ENCODE data around the gene PPP1R9B. TPM values are rescaled to one million over a fixed set of nuclear protein-coding genes. Genes with fewer than 3 reads are reported as not detected.
A peak's percentile ranks its signal among the peaks of the same experiment; 100 is the strongest.

Gene PPP1R9B
- total RNA-seq, 2 donors from 2014 or later = 82.9 to 111 TPM

GRCh38 chr17:50118076-50118827 is 32.2 kb downstream of the PPP1R9B start:
- H3K36me3 Mint-ChIP-seq (ENCODE audit: low read depth) = peaks cover 2% of the 10 kb centered on the region
- H3K9me3 ChIP-seq (ENCODE audit: control insufficient read depth, low read length, poor library complexity, severe bottlenecking) = no peaks in the 10 kb centered on the region
- DNase-seq = no peak
- no peak for ATAC-seq
- H3K27me3 Mint-ChIP-seq = peaks cover 42% of the 10 kb centered on the region
- no peak overlapping the region for H3K4me3 Mint-ChIP-seq
- H3K27ac Mint-ChIP-seq = no peak overlapping the region
- H3K4me1 Mint-ChIP-seq = peaks cover 21% of the 10 kb centered on the region

GRCh38 chr17:50117202-50118051 is 33.0 kb downstream of the PPP1R9B start:
- peaks cover 40% of the 10 kb centered on the region for H3K27me3 Mint-ChIP-seq

GRCh38 chr17:50115756-50116155 is 34.7 kb downstream of the PPP1R9B start:
- no peaks in the 10 kb centered on the region for H3K9me3 ChIP-seq (ENCODE audit: control insufficient read depth, low read length, poor library complexity, severe bottlenecking)
- H3K27me3 Mint-ChIP-seq = peaks cover 36% of the 10 kb centered on the region
- ATAC-seq (no peak), DNase-seq (no peak)
- no peak overlapping the region for H3K4me3 Mint-ChIP-seq
- peaks cover 2% of the 10 kb centered on the region for H3K36me3 Mint-ChIP-seq (ENCODE audit: low read depth)
- H3K4me1 Mint-ChIP-seq = peaks cover 16% of the 10 kb centered on the region
- H3K27ac Mint-ChIP-seq = no peak overlapping the region

More at GRCh38 chr17:50117202-50118051, 33.0 kb downstream of the PPP1R9B start:
- ATAC-seq = peak; percentile 97
- DNase-seq = peak; percentile 45 to 57 (median 48)
- Mint-ChIP-seq H3K36me3 (ENCODE audit: low read depth) (peaks cover 2% of the 10 kb centered on the region), H3K4me3 (peak overlapping the region; percentile 80), H3K4me1 (peaks cover 21% of the 10 kb centered on the region), H3K27ac (peak overlapping the region; percentile 45)
- no peaks in the 10 kb centered on the region for H3K9me3 ChIP-seq (ENCODE audit: control insufficient read depth, low read length, poor library complexity, severe bottlenecking)

GRCh38 chr17:50114849-50115357 is 35.6 kb downstream of the PPP1R9B start:
- H3K36me3 Mint-ChIP-seq (ENCODE audit: low read depth) = peaks cover 2% of the 10 kb centered on the region
- ATAC-seq = peak; percentile 39
- DNase-seq = no peak
- no peaks in the 10 kb centered on the region for H3K9me3 ChIP-seq (ENCODE audit: control insufficient read depth, low read length, poor library complexity, severe bottlenecking)
- H3K27ac Mint-ChIP-seq = no peak overlapping the region
- no peak overlapping the region for H3K4me3 Mint-ChIP-seq
- peaks cover 34% of the 10 kb centered on the region for H3K27me3 Mint-ChIP-seq
- peaks cover 16% of the 10 kb centered on the region for H3K4me1 Mint-ChIP-seq

GRCh38 chr17:50114401-50114800 is 36.1 kb downstream of the PPP1R9B start:
- peaks cover 13% of the 10 kb centered on the region for H3K4me1 Mint-ChIP-seq
- DNase-seq (no peak), ATAC-seq (no peak)
- no peak overlapping the region for H3K4me3 Mint-ChIP-seq
- peaks cover 2% of the 10 kb centered on the region for H3K36me3 Mint-ChIP-seq (ENCODE audit: low read depth)
- H3K27me3 Mint-ChIP-seq = peaks cover 29% of the 10 kb centered on the region
- no peak overlapping the region for H3K27ac Mint-ChIP-seq
- H3K9me3 ChIP-seq (ENCODE audit: control insufficient read depth, low read length, poor library complexity, severe bottlenecking) = no peaks in the 10 kb centered on the region

GRCh38 chr17:50113624-50114320 is 36.7 kb downstream of the PPP1R9B start:
- no peak overlapping the region for H3K4me3 Mint-ChIP-seq
- H3K9me3 ChIP-seq (ENCODE audit: control insufficient read depth, low read length, poor library complexity, severe bottlenecking) = no peaks in the 10 kb centered on the region
- peaks cover 1% of the 10 kb centered on the region for H3K36me3 Mint-ChIP-seq (ENCODE audit: low read depth)
- peaks cover 11% of the 10 kb centered on the region for H3K4me1 Mint-ChIP-seq
- no peak overlapping the region for H3K27ac Mint-ChIP-seq
- no peak for ATAC-seq
- no peak for DNase-seq
- H3K27me3 Mint-ChIP-seq = peaks cover 26% of the 10 kb centered on the region

- no peak overlapping the region for H3K4me3 Mint-ChIP-seq
- H3K27me3 Mint-ChIP-seq = peaks cover 16% of the 10 kb centered on the region
- H3K27ac Mint-ChIP-seq = no peak overlapping the region
- H3K36me3 Mint-ChIP-seq (ENCODE audit: low read depth) = peaks cover 3% of the 10 kb centered on the region
- no peaks in the 10 kb centered on the region for H3K9me3 ChIP-seq (ENCODE audit: control insufficient read depth, low read length, poor library complexity, severe bottlenecking)
- peaks cover 13% of the 10 kb centered on the region for H3K4me1 Mint-ChIP-seq
- ATAC-seq = no peak
- no peak for DNase-seq
Measured at GRCh38 chr17:50112694-50113093, 37.8 kb downstream of the PPP1R9B start.

GRCh38 chr17:50111673-50112655 is 38.5 kb downstream of the PPP1R9B start:
- Mint-ChIP-seq H3K27ac (no peak overlapping the region), H3K36me3 (ENCODE audit: low read depth) (peaks cover 4% of the 10 kb centered on the region), H3K4me1 (peaks cover 11% of the 10 kb centered on the region), H3K4me3 (no peak overlapping the region), H3K27me3 (peaks cover 14% of the 10 kb centered on the region)
- ATAC-seq (no peak), DNase-seq (no peak)
- no peaks in the 10 kb centered on the region for H3K9me3 ChIP-seq (ENCODE audit: control insufficient read depth, low read length, poor library complexity, severe bottlenecking)

GRCh38 chr17:50110591-50111349 is 39.7 kb downstream of the PPP1R9B start:
- no peak overlapping the region for H3K4me3 Mint-ChIP-seq
- H3K4me1 Mint-ChIP-seq = peaks cover 7% of the 10 kb centered on the region
- H3K9me3 ChIP-seq (ENCODE audit: control insufficient read depth, low read length, poor library complexity, severe bottlenecking) = no peaks in the 10 kb centered on the region
- no peak for DNase-seq
- no peak overlapping the region for H3K27ac Mint-ChIP-seq
- peaks cover 8% of the 10 kb centered on the region for H3K27me3 Mint-ChIP-seq
- peaks cover 8% of the 10 kb centered on the region for H3K36me3 Mint-ChIP-seq (ENCODE audit: low read depth)
- no peak for ATAC-seq

- no peak overlapping the region for H3K27ac Mint-ChIP-seq
- H3K9me3 ChIP-seq (ENCODE audit: control insufficient read depth, low read length, poor library complexity, severe bottlenecking) = no peaks in the 10 kb centered on the region
- H3K27me3 Mint-ChIP-seq = peaks cover under 1% of the 10 kb centered on the region
- ATAC-seq (no peak), DNase-seq (no peak)
- peaks cover 2% of the 10 kb centered on the region for H3K4me1 Mint-ChIP-seq
- H3K4me3 Mint-ChIP-seq = no peak overlapping the region
- H3K36me3 Mint-ChIP-seq (ENCODE audit: low read depth) = peaks cover 9% of the 10 kb centered on the region
Measured at GRCh38 chr17:50109785-50110184, 40.7 kb downstream of the PPP1R9B start.

GRCh38 chr17:50109207-50109606 is 41.3 kb downstream of the PPP1R9B start:
- H3K4me3 Mint-ChIP-seq = no peak overlapping the region
- H3K27ac Mint-ChIP-seq = no peak overlapping the region
- H3K36me3 Mint-ChIP-seq (ENCODE audit: low read depth) = peaks cover 9% of the 10 kb centered on the region
- H3K9me3 ChIP-seq (ENCODE audit: control insufficient read depth, low read length, poor library complexity, severe bottlenecking) = no peaks in the 10 kb centered on the region
- no peaks in the 10 kb centered on the region for H3K27me3 Mint-ChIP-seq
- no peak for ATAC-seq
- H3K4me1 Mint-ChIP-seq = peaks cover 2% of the 10 kb centered on the region
- no peak for DNase-seq

Data from T-helper 17 cell (primary cell).